Measurements from ENCODE around the gene RPN2.

DNA sequence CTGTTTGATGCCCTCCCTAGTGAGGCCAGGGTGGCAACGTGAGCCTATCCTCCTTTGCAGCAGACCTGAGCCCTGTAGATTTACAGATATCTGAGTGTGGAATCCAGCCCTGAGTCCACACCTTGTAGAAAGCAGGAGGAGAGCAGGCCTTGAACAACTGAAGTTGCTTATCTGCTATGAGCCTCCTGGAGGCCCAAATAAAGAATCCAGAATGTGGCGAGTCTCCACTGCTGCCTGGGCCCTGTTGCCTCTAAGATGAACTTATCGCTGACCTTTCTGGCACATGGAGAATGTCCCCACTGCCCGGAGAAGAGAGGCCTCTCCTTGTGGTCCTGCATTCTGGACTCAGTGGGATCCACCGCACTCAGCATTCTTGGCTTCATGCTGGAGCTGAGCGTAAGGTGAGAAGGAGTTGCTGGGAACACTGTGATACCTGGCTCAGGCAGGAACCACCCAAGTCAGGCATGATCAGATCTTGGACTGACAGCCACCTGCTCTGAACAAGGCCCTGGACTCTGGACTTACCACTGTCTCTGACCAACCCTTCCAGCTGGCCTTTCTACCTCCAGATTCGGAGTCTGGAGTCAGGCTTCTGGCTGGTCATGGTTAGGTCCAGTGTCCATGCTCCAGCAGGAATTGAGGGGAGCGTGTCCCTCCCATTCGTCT, 104.5 kb downstream of the RPN2 start:
- TF ChIP-seq, protein P1, sequence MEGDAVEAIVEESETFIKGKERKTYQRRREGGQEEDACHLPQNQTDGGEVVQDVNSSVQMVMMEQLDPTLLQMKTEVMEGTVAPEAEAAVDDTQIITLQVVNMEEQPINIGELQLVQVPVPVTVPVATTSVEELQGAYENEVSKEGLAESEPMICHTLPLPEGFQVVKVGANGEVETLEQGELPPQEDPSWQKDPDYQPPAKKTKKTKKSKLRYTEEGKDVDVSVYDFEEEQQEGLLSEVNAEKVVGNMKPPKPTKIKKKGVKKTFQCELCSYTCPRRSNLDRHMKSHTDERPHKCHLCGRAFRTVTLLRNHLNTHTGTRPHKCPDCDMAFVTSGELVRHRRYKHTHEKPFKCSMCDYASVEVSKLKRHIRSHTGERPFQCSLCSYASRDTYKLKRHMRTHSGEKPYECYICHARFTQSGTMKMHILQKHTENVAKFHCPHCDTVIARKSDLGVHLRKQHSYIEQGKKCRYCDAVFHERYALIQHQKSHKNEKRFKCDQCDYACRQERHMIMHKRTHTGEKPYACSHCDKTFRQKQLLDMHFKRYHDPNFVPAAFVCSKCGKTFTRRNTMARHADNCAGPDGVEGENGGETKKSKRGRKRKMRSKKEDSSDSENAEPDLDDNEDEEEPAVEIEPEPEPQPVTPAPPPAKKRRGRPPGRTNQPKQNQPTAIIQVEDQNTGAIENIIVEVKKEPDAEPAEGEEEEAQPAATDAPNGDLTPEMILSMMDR (conservative IDR thresholded peaks at IDR 0.05 in 1 of 2, IDR thresholded peaks at IDR 0.05 in 1 of 2; ENCODE audit: extremely low read depth in 1 of 2, insufficient read depth in 1 of 2, low read depth in 1 of 2, low read length in 2 of 2), result no peak
- no peak for TF ChIP-seq EZH2 (IDR thresholded peaks at IDR 0.05; ENCODE audit: borderline replicate concordance, low read length)
